Measurements from ENCODE around the gene TBC1D14. TPM values are rescaled to one million over a fixed set of nuclear protein-coding genes. Genes with fewer than 3 reads are reported as not detected.

The TBC1D14 gene
- total and polyA plus RNA-seq, 10 of the 15 experiments (the other 5 are each of a cell fraction or from before 2014, with no cell fraction given), result 0.87 to 39.3 (median 30.1) TPM

DNA sequence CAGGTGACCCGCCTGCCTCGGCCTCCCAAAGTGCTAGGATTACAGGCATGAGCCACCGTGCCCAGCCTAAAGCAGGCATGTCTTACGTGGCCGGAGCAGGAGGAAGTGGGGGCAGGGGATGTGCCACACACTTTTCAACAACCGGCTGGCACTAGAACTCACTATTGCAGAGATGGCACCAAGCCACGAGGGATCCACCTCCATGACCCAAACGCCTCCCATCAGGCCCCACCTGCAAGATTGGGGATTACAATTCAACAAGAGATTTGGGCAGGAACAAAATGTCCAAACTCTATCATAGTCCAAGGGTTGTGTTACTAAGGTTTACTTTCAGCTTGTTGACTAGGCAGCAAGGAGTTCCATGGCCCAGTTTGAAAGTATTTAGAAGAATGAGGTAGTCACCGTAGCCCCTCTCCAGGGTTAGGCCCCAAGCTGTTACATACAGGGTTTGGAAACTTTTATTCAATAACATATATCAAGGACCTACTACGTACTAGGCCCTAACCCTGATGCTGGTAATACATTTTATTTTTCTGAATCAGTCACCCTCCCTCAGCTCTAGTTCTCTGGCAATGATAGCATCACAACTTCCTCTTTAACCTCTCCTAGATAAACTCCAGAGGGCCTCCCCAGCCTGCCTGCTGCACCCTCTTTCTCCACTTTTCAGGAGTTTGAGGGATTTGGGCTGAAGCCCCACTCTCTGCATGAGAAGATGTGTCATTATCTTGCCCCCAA lies 18.0 kb upstream of the TBC1D14 start (continued):
- TF ChIP-seq, protein P1, sequence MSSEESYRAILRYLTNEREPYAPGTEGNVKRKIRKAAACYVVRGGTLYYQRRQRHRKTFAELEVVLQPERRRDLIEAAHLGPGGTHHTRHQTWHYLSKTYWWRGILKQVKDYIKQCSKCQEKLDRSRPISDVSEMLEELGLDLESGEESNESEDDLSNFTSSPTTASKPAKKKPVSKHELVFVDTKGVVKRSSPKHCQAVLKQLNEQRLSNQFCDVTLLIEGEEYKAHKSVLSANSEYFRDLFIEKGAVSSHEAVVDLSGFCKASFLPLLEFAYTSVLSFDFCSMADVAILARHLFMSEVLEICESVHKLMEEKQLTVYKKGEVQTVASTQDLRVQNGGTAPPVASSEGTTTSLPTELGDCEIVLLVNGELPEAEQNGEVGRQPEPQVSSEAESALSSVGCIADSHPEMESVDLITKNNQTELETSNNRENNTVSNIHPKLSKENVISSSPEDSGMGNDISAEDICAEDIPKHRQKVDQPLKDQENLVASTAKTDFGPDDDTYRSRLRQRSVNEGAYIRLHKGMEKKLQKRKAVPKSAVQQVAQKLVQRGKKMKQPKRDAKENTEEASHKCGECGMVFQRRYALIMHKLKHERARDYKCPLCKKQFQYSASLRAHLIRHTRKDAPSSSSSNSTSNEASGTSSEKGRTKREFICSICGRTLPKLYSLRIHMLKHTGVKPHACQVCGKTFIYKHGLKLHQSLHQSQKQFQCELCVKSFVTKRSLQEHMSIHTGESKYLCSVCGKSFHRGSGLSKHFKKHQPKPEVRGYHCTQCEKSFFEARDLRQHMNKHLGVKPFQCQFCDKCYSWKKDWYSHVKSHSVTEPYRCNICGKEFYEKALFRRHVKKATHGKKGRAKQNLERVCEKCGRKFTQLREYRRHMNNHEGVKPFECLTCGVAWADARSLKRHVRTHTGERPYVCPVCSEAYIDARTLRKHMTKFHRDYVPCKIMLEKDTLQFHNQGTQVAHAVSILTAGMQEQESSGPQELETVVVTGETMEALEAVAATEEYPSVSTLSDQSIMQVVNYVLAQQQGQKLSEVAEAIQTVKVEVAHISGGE (CRISPR knock-in tag; IDR thresholded peaks at IDR 0.05), result no peak
- TF ChIP-seq SMARCA5 (IDR thresholded peaks at IDR 0.05), result no peak

DNA sequence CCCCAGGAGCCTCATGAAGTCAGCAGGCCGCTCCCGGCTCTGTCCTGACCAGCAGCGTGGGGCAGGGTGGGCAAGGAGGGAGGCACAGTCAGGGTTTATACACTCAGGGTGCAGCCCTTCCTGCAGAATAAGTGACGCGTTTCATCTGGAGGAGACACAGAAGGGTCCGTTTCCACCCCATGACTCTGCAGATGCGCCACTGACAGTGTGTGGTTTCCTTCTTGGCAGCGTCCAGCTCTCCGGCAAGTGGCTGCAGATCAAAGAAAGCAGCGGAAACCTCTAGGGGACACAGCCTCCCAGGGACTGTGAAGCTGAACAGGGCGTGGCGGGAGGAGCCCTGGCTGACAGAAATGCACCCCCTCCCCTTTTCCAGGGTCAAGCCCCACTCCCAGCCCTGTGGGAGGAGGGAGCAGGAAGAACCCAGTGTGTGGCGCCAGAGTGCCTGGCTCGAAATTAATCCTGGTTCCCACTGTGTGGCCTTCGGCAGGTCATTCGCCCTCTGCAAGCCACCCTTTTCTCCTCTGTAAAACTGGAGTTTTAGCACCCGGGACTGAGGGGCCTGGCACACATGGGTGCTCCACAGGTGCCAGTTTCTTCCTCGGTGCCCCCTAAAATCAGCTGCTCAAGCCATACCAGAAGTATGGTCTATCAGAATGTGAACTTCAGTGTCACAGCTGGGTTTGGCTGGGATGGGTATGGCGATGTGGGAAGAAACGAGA lies 17.3 kb upstream of the TBC1D14 start:
- TF ChIP-seq RUNX3 (IDR thresholded peaks at IDR 0.05; ENCODE audit: low read length), result peak; percentile 62
- peak; percentile 1 to 22 (median 18); a peak in 2 of 6 replicates for TF ChIP-seq CTCF (IDR thresholded peaks at IDR 0.05 in 2 of 3, conservative IDR thresholded peaks at IDR 0.05 in 1 of 3; ENCODE audit: control insufficient read depth in 2 of 3, extremely low read depth in 1 of 3, insufficient read depth in 1 of 3, low read depth in 3 of 3, low read length in 3 of 3)
- TF ChIP-seq TCF7 (IDR thresholded peaks at IDR 0.05; ENCODE audit: borderline replicate concordance), result peak; percentile 42; the same call in 1 of the 2 replicates
- peak; percentile 8; the same call in 1 of the 2 replicates for TF ChIP-seq RAD21 (IDR thresholded peaks at IDR 0.05; ENCODE audit: insufficient read depth, low read depth, low read length)
- TF ChIP-seq, protein P2, sequence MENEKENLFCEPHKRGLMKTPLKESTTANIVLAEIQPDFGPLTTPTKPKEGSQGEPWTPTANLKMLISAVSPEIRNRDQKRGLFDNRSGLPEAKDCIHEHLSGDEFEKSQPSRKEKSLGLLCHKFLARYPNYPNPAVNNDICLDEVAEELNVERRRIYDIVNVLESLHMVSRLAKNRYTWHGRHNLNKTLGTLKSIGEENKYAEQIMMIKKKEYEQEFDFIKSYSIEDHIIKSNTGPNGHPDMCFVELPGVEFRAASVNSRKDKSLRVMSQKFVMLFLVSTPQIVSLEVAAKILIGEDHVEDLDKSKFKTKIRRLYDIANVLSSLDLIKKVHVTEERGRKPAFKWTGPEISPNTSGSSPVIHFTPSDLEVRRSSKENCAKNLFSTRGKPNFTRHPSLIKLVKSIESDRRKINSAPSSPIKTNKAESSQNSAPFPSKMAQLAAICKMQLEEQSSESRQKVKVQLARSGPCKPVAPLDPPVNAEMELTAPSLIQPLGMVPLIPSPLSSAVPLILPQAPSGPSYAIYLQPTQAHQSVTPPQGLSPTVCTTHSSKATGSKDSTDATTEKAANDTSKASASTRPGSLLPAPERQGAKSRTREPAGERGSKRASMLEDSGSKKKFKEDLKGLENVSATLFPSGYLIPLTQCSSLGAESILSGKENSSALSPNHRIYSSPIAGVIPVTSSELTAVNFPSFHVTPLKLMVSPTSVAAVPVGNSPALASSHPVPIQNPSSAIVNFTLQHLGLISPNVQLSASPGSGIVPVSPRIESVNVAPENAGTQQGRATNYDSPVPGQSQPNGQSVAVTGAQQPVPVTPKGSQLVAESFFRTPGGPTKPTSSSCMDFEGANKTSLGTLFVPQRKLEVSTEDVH (IDR thresholded peaks at IDR 0.05; ENCODE audit: low read depth, partially characterized antibody), result no peak
- ATAC-seq (peak; percentile 58), DNase-seq (ENCODE audit: low read depth, low spot score) (no peak), FAIRE-seq (no peak)
- H3K27ac ChIP-seq (ENCODE audit: control insufficient read depth, insufficient read depth), result no peak overlapping the region
- peak overlapping the region; percentile 20; the same call in 1 of the 2 replicates for H3K9ac ChIP-seq (ENCODE audit: control insufficient read depth, insufficient read depth, low read length)
- no peaks in the 10 kb centered on the region for H3K79me2 ChIP-seq (ENCODE audit: control insufficient read depth, insufficient read depth, low read length)
- peaks cover 9% of the 10 kb centered on the region; the same call in 1 of the 3 replicates for H3K9me3 ChIP-seq (replicated peaks; ENCODE audit: control insufficient read depth, insufficient read depth, low read length)
- H3K4me2 ChIP-seq (ENCODE audit: control insufficient read depth, insufficient read depth), result peak overlapping the region; percentile 71
- ChIA-PET RAD21 (ENCODE audit: unreplicated experiment) (interaction anchor here (1.4 to 2.2 kb wide), 2 partner anchors 16 to 161 kb away, joined by 4 to 12 read pairs; no protein-coding TSS in a partner anchor), CTCF (interaction anchor here (0.6 to 3.8 kb wide), 8 partner anchors 9 to 218 kb away, joined by 3 to 13 read pairs (median 4); a partner anchor contains a TSS), SMC1A (ENCODE audit: uncharacterized antibody, unreplicated experiment) (interaction anchor here (0.6 to 1.3 kb wide), 3 partner anchors 88 to 193 kb away, joined by 3 read pairs; no protein-coding TSS in a partner anchor), POLR2A (interaction anchor here (1.1 to 1.5 kb wide), 3 partner anchors 17 to 176 kb away, joined by 3 to 4 read pairs (median 3); partner anchors contain the start of gene GRPEL1)
- in situ Hi-C loops (cut with MboI) (no loop called here), intact Hi-C loops (cut with micrococcal nuclease; ENCODE audit: unreplicated experiment) (loop anchor here (5.0 kb wide), 1 partner anchor 180 kb away; no protein-coding TSS in a partner anchor)
- H3K4me3 ChIP-seq, result no peak overlapping the region
- H3K27me3 ChIP-seq (replicated peaks in 1 of 2; ENCODE audit: control insufficient read depth in 2 of 2, insufficient read depth in 2 of 2, low read length in 1 of 2), result no peaks in the 10 kb centered on the region
- no TSS peak for BruUV-seq (replicated peaks)
- H4K20me1 ChIP-seq (ENCODE audit: control insufficient read depth, insufficient read depth), result no peaks in the 10 kb centered on the region
- peak overlapping the region; percentile 78 for H2AFZ ChIP-seq (ENCODE audit: control insufficient read depth, low read depth, low read length)
- 24% methylated on average over 20 of the region's 20 CpGs for WGBS (ENCODE audit: insufficient coverage, insufficient replicate concordance, low lambda C conversion rate, missing lambda C conversion rate)
- H3K4me1 ChIP-seq (ENCODE audit: control insufficient read depth, insufficient read depth, low read length), result peaks cover 11% of the 10 kb centered on the region
- H3K36me3 ChIP-seq (ENCODE audit: control insufficient read depth in 2 of 2, insufficient read depth in 2 of 2, low read length in 1 of 2), result no peaks in the 10 kb centered on the region
